H9 (cell line): ENCODE data around the gene KLK2. TPM values are rescaled to one million over a fixed set of nuclear protein-coding genes. Genes with fewer than 3 reads are reported as not detected.

ENCODE experiments used
- DNase-seq: peaks from one replicate; pipeline ENCODE4 v3.0.0-alpha.2; 2017
- H2AFZ ChIP-seq: one replicate; pipeline ENCODE4 v1.6.1; 2013; ENCODE audit warnings: mild to moderate bottlenecking, low read length, control low read depth, moderate library complexity
- H2AK5ac ChIP-seq: 2 replicates; pipeline ENCODE4 v1.6.1; 2013; ENCODE audit warnings: low read length, control low read depth, mixed read lengths; ENCODE audit not compliant: insufficient read length
- H2BK120ac ChIP-seq: one replicate; pipeline ENCODE4 v1.6.1; 2013; ENCODE audit warnings: low read depth, mild to moderate bottlenecking, low read length, control low read depth, inconsistent platforms; ENCODE audit not compliant: poor library complexity, severe bottlenecking
- H2BK12ac ChIP-seq: 2 replicates; pipeline ENCODE4 v1.6.1; 2013; ENCODE audit warnings: low read length, control low read depth, mixed read lengths, low read depth; ENCODE audit not compliant: insufficient read length
- H2BK15ac ChIP-seq: 2 replicates; pipeline ENCODE4 v1.6.1; 2013; ENCODE audit warnings: low read depth, low read length, control low read depth
- H2BK20ac ChIP-seq: one replicate; pipeline ENCODE4 v1.6.1; 2013; ENCODE audit warnings: low read depth, mild to moderate bottlenecking, low read length, control low read depth, inconsistent platforms; ENCODE audit not compliant: poor library complexity, severe bottlenecking
- H2BK5ac ChIP-seq: 2 replicates; pipeline ENCODE4 v1.6.1; 2013; ENCODE audit warnings: low read length, control low read depth, mixed read lengths; ENCODE audit not compliant: insufficient read length
- H3K14ac ChIP-seq: 2 replicates; pipeline ENCODE4 v1.6.1; 2013; ENCODE audit warnings: low read length, control low read depth; ENCODE audit not compliant: insufficient read depth
- H3K18ac ChIP-seq: 2 replicates; pipeline ENCODE4 v1.6.1; 2013; ENCODE audit warnings: low read depth, mild to moderate bottlenecking, mixed read lengths, low read length, control low read depth; ENCODE audit not compliant: insufficient read length
- H3K23ac ChIP-seq: 2 replicates; pipeline ENCODE4 v1.6.1; 2013; ENCODE audit warnings: low read length, control low read depth, mixed read lengths, low read depth; ENCODE audit not compliant: insufficient read length
- H3K23me2 ChIP-seq: 2 replicates; pipeline ENCODE4 v1.6.1; 2013; ENCODE audit warnings: low read depth, mild to moderate bottlenecking, mixed read lengths, low read length, control low read depth; ENCODE audit not compliant: insufficient read length, poor library complexity, severe bottlenecking
- H3K27ac ChIP-seq: 2 replicates; pipeline ENCODE4 v1.5.1; 2013; ENCODE audit warnings: low read length, control low read depth, mixed read lengths, low read depth; ENCODE audit not compliant: insufficient read length
- H3K27me3 ChIP-seq: 2 replicates; pipeline ENCODE4 v1.6.1; 2013; ENCODE audit warnings: low read length, control low read depth, inconsistent platforms; ENCODE audit not compliant: insufficient read depth
- H3K4ac ChIP-seq: 2 replicates; pipeline ENCODE4 v1.6.1; 2013; ENCODE audit warnings: low read depth, mild to moderate bottlenecking, control low read depth, inconsistent platforms, low read length, moderate library complexity
- H3K4me1 ChIP-seq: 2 replicates; pipeline ENCODE4 v1.6.1; 2013; ENCODE audit warnings: low read length, control low read depth, inconsistent platforms; ENCODE audit not compliant: insufficient read depth
- H3K4me2 ChIP-seq: 2 replicates; pipeline ENCODE4 v1.6.1; 2013; ENCODE audit warnings: low read length, control low read depth, mixed read lengths; ENCODE audit not compliant: insufficient read length, insufficient read depth
- H3K56ac ChIP-seq: 2 replicates; pipeline ENCODE4 v1.6.1; 2013; ENCODE audit warnings: low read depth, mild to moderate bottlenecking, mixed read lengths, low read length, control low read depth; ENCODE audit not compliant: insufficient read length
- H3K79me1 ChIP-seq: 2 replicates; pipeline ENCODE4 v1.6.1; 2013; ENCODE audit warnings: low read depth, mild to moderate bottlenecking, moderate library complexity, low read length, control low read depth, inconsistent platforms; ENCODE audit not compliant: insufficient read depth, poor library complexity, severe bottlenecking
- H3K79me2 ChIP-seq: 2 replicates; pipeline ENCODE4 v1.6.1; 2013; ENCODE audit warnings: low read length, control low read depth, inconsistent platforms; ENCODE audit not compliant: insufficient read depth
- H3K9ac ChIP-seq: 2 replicates; pipeline ENCODE4 v1.6.1; 2013; ENCODE audit warnings: low read length, control low read depth, mixed read lengths; ENCODE audit not compliant: insufficient read length; ENCODE audit errors: extremely low read depth
- H3K9me3 ChIP-seq: one replicate; pipeline ENCODE4 v1.6.1; 2013; ENCODE audit warnings: low read depth, low read length, inconsistent platforms; ENCODE audit not compliant: control insufficient read depth
- H3T11ph ChIP-seq: one replicate; pipeline ENCODE4 v1.6.1; 2013; ENCODE audit warnings: mild to moderate bottlenecking, low read length, control low read depth, inconsistent platforms
- H4K20me1 ChIP-seq: one replicate; pipeline ENCODE4 v1.6.1; 2013; ENCODE audit not compliant: control insufficient read depth, insufficient read length, insufficient read depth
- H4K5ac ChIP-seq: 2 replicates; pipeline ENCODE4 v1.6.1; 2013; ENCODE audit warnings: low read depth, mild to moderate bottlenecking, mixed read lengths, low read length, control low read depth; ENCODE audit not compliant: insufficient read length
- H4K8ac ChIP-seq: replicated peaks from 2 replicates; pipeline ENCODE4 v1.6.1; 2013; ENCODE audit warnings: low read length, control low read depth, mixed read lengths, low read depth; ENCODE audit not compliant: insufficient read length
- H4K91ac ChIP-seq: 2 replicates; pipeline ENCODE4 v1.6.1; 2013; ENCODE audit warnings: low read depth, mild to moderate bottlenecking, moderate library complexity, mixed read lengths, low read length, control low read depth; ENCODE audit not compliant: insufficient read length
- H3K27ac Mint-ChIP-seq, 3 experiments: 2 replicates in 2 of 3; 3 replicates in 1 of 3; pipeline ENCODE4 v1.8.0; 2020 to 2021; ENCODE audit warnings: mixed read lengths in 3 of 3, mild to moderate bottlenecking in 1 of 3, moderate library complexity in 1 of 3
- H3K27me3 Mint-ChIP-seq: 2 replicates; pipeline ENCODE4 v1.8.0; 2021; ENCODE audit warnings: low read depth, mild to moderate bottlenecking, moderate library complexity, mixed read lengths
- H3K36me3 Mint-ChIP-seq, 3 experiments: 2 replicates in 2 of 3; 3 replicates in 1 of 3; pipeline ENCODE4 v1.8.0; 2020 to 2021; ENCODE audit warnings: low read depth in 3 of 3, mixed read lengths in 3 of 3; ENCODE audit not compliant: insufficient read depth in 1 of 3
- H3K4me1 Mint-ChIP-seq, 2 experiments: 2 replicates each; pipeline ENCODE4 v1.8.0; 2020; ENCODE audit warnings: mixed read lengths in 2 of 2
- H3K4me3 Mint-ChIP-seq, 2 experiments: 2 replicates in 1 of 2; 3 replicates in 1 of 2; pipeline ENCODE4 v1.8.0; 2020 to 2021; ENCODE audit warnings: mild to moderate bottlenecking in 2 of 2, mixed read lengths in 2 of 2, moderate library complexity in 1 of 2
- H3K9me3 Mint-ChIP-seq, 2 experiments: 2 replicates in 1 of 2; 3 replicates in 1 of 2; pipeline ENCODE4 v1.8.0; 2020; ENCODE audit warnings: mild to moderate bottlenecking in 2 of 2, mixed read lengths in 2 of 2, moderate library complexity in 1 of 2
- WGBS: extraction: QIAGEN DNeasy Blood & Tissue Kit; methylation state at CpG from one replicate; pipeline ENCODE4 v1.1.7; 2013; ENCODE audit warnings: missing lambda C conversion rate, low lambda C conversion rate, mixed read lengths; ENCODE audit not compliant: insufficient read length; ENCODE audit errors: extremely low coverage; 5-methylcytosine and 5-hydroxymethylcytosine counted together
- total RNA-seq: library from RNA; stranded (reverse); gene quantifications from 2 replicates; pipeline ENCODE4 v1.2.1, GENCODE V29; 2021
- TF ChIP-seq, protein P1 (sequence below): fragments of 200-600 bp; sonication (generic); conservative IDR thresholded peaks from 3 replicates; pipeline ENCODE4 v1.8.0; 2021; ENCODE audit warnings: antibody characterized with exemption, mild to moderate bottlenecking

KLK2 gene
- total RNA-seq, 1 experiment from 2014 or later = not detected

DNA sequence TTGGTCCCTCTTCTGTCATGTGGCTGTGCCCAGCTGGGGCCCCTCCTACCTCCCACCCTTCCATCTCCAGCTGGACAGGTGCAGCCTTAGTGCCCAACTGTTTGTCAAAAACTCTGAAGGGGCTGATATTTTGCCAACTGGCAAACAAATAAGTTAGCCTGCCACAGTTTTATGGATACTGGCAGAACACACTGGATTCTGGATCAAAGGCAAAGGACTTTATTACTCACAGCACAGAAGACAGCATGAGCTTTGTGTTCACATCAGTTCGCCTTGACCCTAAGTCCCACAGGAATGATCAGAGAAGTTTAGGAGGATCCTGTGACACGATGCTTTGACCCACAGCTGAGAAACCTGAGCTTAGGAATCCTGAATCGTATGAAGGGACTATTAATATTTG, 16.4 kb downstream of the KLK2 start:
- Histone ChIP-seq H3K23me2 (no peaks in the 10 kb centered on the region), H3K23ac (no peak overlapping the region), H3K14ac (no peak overlapping the region), H2AK5ac (no peak overlapping the region), H2BK120ac (no peak overlapping the region), H2BK5ac (no peak overlapping the region), H3K9me3 (peaks cover 4% of the 10 kb centered on the region), H3K4me1 (no peaks in the 10 kb centered on the region), H4K20me1 (no peaks in the 10 kb centered on the region), H2BK15ac (no peak overlapping the region), H3K79me1 (no peaks in the 10 kb centered on the region), H3K27me3 (no peaks in the 10 kb centered on the region; the same call in 1 of the 2 replicates), H3K79me2 (no peaks in the 10 kb centered on the region), H3T11ph (no peak overlapping the region), H3K18ac (no peak overlapping the region), H4K8ac (no peak overlapping the region), H4K91ac (no peak overlapping the region), H2BK20ac (no peak overlapping the region), H3K9ac (no peak overlapping the region), H4K5ac (no peak overlapping the region), H2AFZ (no peak overlapping the region), H3K4ac (no peak overlapping the region), H2BK12ac (no peak overlapping the region), H3K4me2 (no peak overlapping the region), H3K27ac (no peak overlapping the region), H3K56ac (no peak overlapping the region)
- H3K4me3 Mint-ChIP-seq = no peak overlapping the region
- WGBS = no CpG with 5 or more reads among the region's 3 CpGs
- DNase-seq = no peak
- H3K36me3 Mint-ChIP-seq = peaks cover 0 to 5% (median 1%) of the 10 kb centered on the region in 3 experiments; a peak in 3 of 7 replicates
- peaks cover 23 to 28% of the 10 kb centered on the region in 2 experiments for H3K9me3 Mint-ChIP-seq
- no peak overlapping the region for H3K27ac Mint-ChIP-seq
- H3K4me1 Mint-ChIP-seq = no peaks in the 10 kb centered on the region
- peaks cover 86% of the 10 kb centered on the region for H3K27me3 Mint-ChIP-seq
- TF ChIP-seq, protein P1, sequence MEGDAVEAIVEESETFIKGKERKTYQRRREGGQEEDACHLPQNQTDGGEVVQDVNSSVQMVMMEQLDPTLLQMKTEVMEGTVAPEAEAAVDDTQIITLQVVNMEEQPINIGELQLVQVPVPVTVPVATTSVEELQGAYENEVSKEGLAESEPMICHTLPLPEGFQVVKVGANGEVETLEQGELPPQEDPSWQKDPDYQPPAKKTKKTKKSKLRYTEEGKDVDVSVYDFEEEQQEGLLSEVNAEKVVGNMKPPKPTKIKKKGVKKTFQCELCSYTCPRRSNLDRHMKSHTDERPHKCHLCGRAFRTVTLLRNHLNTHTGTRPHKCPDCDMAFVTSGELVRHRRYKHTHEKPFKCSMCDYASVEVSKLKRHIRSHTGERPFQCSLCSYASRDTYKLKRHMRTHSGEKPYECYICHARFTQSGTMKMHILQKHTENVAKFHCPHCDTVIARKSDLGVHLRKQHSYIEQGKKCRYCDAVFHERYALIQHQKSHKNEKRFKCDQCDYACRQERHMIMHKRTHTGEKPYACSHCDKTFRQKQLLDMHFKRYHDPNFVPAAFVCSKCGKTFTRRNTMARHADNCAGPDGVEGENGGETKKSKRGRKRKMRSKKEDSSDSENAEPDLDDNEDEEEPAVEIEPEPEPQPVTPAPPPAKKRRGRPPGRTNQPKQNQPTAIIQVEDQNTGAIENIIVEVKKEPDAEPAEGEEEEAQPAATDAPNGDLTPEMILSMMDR = no peak
